Thyroid gland (tissue), 4 donors: ENCODE measurements around the gene FAM76A. TPM values are rescaled to one million over a fixed set of nuclear protein-coding genes. Genes with fewer than 3 reads are reported as not detected.
A peak's percentile ranks its signal among the peaks of the same experiment; 100 is the strongest.
"Not testable (repeated sequence)": the region's sequence is repeated elsewhere in the genome, so short reads cannot be mapped to it uniquely, and the experiment has no call there.

ENCODE experiments used
- DNase-seq, 2 donors: peaks; one replicate each; pipeline ENCODE4 v3.0.0-alpha.2; 2019
- H3K27ac ChIP-seq, 3 donors: fragments of 200-600 bp; sonication (generic); 1 replicate in 2 of 3; 2 replicates in 1 of 3; pipeline ENCODE4 v1.5.1; 2016 to 2019; ENCODE audit warnings: mild to moderate bottlenecking in 1 of 3, moderate library complexity in 1 of 3
- H3K27me3 ChIP-seq: fragments of 200-600 bp; sonication (generic); one replicate; pipeline ENCODE4 v1.5.1; 2019
- H3K36me3 ChIP-seq, 2 donors: fragments of 200-600 bp; sonication (generic); one replicate each; pipeline ENCODE4 v1.5.1; 2016 to 2019
- H3K4me1 ChIP-seq, 2 donors: fragments of 200-600 bp; sonication (generic); one replicate each; pipeline ENCODE4 v1.5.1; 2017 to 2019
- H3K4me3 ChIP-seq, 3 donors: fragments of 200-600 bp; sonication (generic); replicated peaks in 1 of 3; 1 replicate in 2 of 3; 2 replicates in 1 of 3; pipeline ENCODE4 v1.5.1; 2016; ENCODE audit warnings: mild to moderate bottlenecking in 1 of 3
- H3K9me3 ChIP-seq: fragments of 200-600 bp; sonication (generic); one replicate; pipeline ENCODE4 v1.5.1; 2017
- POLR2A ChIP-seq, 2 donors: fragments of 450-650 bp; IDR thresholded peaks; one replicate each; pipeline ENCODE4 v1.6.1; 2017; ENCODE audit warnings: antibody characterized with exemption in 2 of 2, mild to moderate bottlenecking in 2 of 2, moderate library complexity in 1 of 2
- WGBS, 2 donors: methylation state at CpG; one replicate each; pipeline ENCODE4 v1.1.5; 2017; 5-methylcytosine and 5-hydroxymethylcytosine counted together
- intact Hi-C: fragments of 100-400 bp; cut with DNase I; formaldehyde crosslinking; loops from one replicate; pipeline ENCODE4 v1.15.1; 2023
- total RNA-seq, 4 donors: library from RNA; depleted of rRNA; stranded (reverse); fragments of >200 nt; gene quantifications; one replicate each; pipeline ENCODE4 v1.2.3, GENCODE V29; 2016
- TF ChIP-seq, protein P1 (sequence below), 6 experiments: fragments of 200-600 bp in 3 of 6; fragments of 450-650 bp in 3 of 6; sonication (generic) in 3 of 6; IDR thresholded peaks; one replicate each; pipeline ENCODE4 v1.5.1; 2016 to 2019; ENCODE audit warnings: antibody characterized with exemption in 6 of 6, mild to moderate bottlenecking in 2 of 6, inconsistent platforms in 1 of 6, moderate library complexity in 1 of 6

The FAM76A gene
- total RNA-seq, 4 donors from 2014 or later = 23.7 to 32.6 (median 30.7) TPM

DNA sequence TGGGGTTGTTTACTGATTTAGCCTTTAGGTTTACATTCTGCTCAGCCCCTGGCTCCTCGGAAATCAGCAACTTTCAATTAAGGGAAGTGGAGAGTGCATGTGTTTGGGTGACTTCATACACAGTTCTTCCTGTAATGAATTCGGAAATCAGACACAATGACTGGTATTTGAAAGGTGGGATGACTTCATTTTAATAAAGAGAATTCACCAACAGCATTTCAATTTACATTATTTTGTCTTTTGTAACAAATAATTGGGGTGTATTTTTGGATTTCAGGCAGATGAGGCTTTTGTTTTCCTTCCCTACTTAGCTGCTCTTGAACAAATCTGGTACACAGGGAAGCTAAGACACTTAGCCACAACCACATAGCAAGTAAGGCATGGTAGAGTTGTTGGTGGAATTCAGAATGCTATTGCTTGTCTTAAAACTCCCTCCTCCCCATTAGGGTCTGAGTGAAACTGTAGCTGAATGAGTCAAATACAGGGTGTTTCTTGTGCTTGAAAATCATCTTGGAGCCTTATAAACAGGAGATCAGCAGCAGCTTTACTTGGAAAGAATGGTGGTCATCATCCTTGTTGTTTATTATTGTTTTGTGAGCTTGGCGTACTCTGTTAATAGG lies 48.2 kb downstream of the FAM76A start:
- Histone ChIP-seq H3K36me3 (no peaks in the 10 kb centered on the region), H3K27ac (peak overlapping the region; percentile 80 to 98 (median 94)), H3K4me3 (peak overlapping the region; percentile 69 to 100 (median 83)), H3K9me3 (no peaks in the 10 kb centered on the region), H3K4me1 (peaks cover 48 to 54% of the 10 kb centered on the region in 2 donors), H3K27me3 (no peaks in the 10 kb centered on the region)
- WGBS, 2 donors = 27 to 32% methylated on average over 3 of the region's 3 CpGs
- TF ChIP-seq, protein P1, sequence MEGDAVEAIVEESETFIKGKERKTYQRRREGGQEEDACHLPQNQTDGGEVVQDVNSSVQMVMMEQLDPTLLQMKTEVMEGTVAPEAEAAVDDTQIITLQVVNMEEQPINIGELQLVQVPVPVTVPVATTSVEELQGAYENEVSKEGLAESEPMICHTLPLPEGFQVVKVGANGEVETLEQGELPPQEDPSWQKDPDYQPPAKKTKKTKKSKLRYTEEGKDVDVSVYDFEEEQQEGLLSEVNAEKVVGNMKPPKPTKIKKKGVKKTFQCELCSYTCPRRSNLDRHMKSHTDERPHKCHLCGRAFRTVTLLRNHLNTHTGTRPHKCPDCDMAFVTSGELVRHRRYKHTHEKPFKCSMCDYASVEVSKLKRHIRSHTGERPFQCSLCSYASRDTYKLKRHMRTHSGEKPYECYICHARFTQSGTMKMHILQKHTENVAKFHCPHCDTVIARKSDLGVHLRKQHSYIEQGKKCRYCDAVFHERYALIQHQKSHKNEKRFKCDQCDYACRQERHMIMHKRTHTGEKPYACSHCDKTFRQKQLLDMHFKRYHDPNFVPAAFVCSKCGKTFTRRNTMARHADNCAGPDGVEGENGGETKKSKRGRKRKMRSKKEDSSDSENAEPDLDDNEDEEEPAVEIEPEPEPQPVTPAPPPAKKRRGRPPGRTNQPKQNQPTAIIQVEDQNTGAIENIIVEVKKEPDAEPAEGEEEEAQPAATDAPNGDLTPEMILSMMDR (IDR thresholded peaks at IDR 0.05) = no peak
- intact Hi-C loops = no loop called here
- DNase-seq = no peak

DNA sequence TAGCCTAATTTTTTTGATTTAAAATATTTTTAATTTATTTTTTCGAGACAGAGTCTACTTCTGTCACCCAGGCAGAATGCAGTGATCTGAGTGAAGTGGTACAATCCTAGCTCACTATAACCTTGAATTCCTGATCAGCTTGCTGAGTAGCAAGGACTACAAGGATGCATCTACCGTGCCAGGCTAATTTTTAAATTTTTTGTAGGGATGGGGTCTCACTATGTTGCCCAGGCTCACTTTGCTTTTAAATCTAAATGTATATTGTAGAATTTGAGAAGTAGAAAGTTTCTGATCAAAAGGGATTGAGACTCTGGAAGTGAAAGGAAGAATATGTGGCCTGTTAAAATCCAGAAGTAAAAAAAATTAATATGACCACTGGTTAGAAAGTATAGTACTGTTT lies 48.9 kb downstream of the FAM76A start:
- TF ChIP-seq, protein P1 (IDR thresholded peaks at IDR 0.05) = no peak
- TF ChIP-seq POLR2A (IDR thresholded peaks at IDR 0.05) = no peak
- intact Hi-C loops = no loop called here
- 83 to 85% methylated on average over 2 of the region's 2 CpGs for WGBS, 2 donors
- H3K27me3 ChIP-seq = no peaks in the 10 kb centered on the region
- no peaks in the 10 kb centered on the region for H3K9me3 ChIP-seq
- peaks cover 54 to 61% of the 10 kb centered on the region in 2 donors for H3K4me1 ChIP-seq
- no peaks in the 10 kb centered on the region for H3K36me3 ChIP-seq
- no peak for DNase-seq
- peak overlapping the region in 2 of 3 donors; percentile 69 to 100 for H3K4me3 ChIP-seq
- peak overlapping the region; percentile 80 to 98 (median 94) for H3K27ac ChIP-seq

DNA sequence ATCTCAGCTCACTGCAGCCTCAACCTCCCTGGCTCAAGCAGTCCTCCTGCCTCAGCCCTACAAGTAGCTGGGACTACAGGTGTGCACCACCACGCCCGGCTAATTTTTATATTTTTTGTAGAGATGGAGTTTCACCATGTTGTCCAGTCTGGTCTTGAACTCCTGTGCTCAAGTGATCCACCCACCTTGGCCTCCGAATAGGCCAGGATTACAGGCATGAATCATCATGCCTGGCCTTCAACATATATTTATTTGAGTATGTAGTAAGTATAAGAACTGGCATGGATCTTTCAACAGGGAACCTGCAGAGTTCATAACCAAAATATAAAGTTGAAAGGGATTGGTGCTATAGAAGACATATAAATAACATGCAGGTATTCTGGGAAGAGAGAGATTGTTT lies 49.6 kb downstream of the FAM76A start:
- Histone ChIP-seq H3K4me1 (peaks cover 57 to 66% of the 10 kb centered on the region in 2 donors), H3K27ac (peak overlapping the region in 2 of 3 donors; percentile 88 to 94)
- DNase-seq, H3K9me3 ChIP-seq, H3K27me3 ChIP-seq, H3K4me3 ChIP-seq, H3K36me3 ChIP-seq, intact Hi-C loops: not testable (repeated sequence)
- 86 to 88% methylated on average over 3 of the region's 3 CpGs for WGBS, 2 donors

DNA sequence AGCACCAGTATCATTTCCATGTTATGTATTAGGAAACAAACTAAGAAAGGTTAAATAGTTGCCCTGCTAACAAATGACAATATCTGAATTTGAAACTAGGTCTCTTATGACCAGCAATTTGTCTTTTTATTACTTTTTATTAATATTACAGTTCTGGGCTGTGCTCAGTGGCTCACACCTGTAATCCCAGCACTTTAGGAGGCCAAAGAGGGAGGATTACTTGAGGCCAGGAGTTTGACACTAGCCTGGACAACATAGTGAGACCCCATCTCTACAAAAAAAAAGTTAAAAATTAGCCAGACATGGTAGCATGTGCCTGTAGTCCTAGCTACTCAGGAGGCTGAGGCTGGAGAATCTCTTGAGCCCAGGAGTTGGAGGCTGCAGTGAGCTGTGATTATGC lies 50.5 kb downstream of the FAM76A start:
- H3K9me3 ChIP-seq, intact Hi-C loops, H3K36me3 ChIP-seq, DNase-seq, H3K4me3 ChIP-seq, H3K27me3 ChIP-seq: not testable (repeated sequence)
- Histone ChIP-seq H3K27ac (peak overlapping the region; percentile 83 to 94 (median 88)), H3K4me1 (peaks cover 57 to 72% of the 10 kb centered on the region in 2 donors)

DNA sequence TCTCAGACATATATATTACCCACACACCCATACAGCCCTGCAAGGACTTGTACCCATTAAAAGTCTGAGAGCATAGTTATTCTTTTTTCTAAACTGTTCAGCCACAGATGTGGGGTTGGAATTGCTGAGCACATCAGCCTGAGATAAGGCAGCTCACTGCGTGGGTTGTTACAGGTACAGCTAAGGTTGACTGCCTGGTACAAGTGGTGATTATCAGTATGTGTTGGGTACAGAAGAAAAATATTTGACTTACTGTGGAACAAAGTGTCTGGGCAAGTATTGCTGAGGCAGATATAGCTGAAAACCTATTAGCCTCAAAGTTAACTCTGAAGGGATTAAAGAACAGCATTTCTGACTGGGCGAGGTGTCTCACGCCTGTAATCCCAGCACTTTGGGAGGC lies 52.3 kb downstream of the FAM76A start:
- Histone ChIP-seq H3K4me3 (no peak overlapping the region), H3K27me3 (no peaks in the 10 kb centered on the region), H3K4me1 (peaks cover 62 to 69% of the 10 kb centered on the region in 2 donors), H3K9me3 (no peaks in the 10 kb centered on the region), H3K27ac (peak overlapping the region; percentile 85 to 94 (median 88)), H3K36me3 (no peaks in the 10 kb centered on the region)
- peak; percentile 74 to 77 for DNase-seq
- TF ChIP-seq, protein P1 (IDR thresholded peaks at IDR 0.05) = no peak
- TF ChIP-seq POLR2A (IDR thresholded peaks at IDR 0.05) = peak in 1 of 2 donors; percentile 63
- WGBS, 2 donors = 43 to 66% methylated on average over 3 of the region's 3 CpGs
- intact Hi-C loops = no loop called here

DNA sequence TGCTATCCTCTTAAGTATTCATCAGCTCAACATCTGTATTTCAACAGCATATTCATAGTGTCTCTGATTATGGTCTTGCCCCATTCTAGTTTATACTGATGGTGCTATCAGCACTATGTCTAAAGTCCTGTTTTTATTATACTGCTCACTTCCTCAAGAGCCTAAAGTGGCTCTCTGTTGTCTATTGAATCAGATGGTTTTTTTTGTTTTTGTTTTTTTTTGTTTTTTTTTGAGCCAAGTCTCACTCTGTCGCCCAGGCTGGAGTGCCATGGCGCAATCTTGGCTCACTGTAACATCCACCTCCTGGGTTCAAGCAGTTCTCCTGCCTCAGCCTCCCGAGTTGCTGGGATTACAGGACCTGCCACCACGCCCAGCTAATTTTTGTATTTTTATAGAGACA lies 53.4 kb downstream of the FAM76A start:
- H3K4me1 ChIP-seq = peaks cover 70 to 79% of the 10 kb centered on the region in 2 donors
- no peak overlapping the region for H3K4me3 ChIP-seq
- peak in 1 of 2 donors; percentile 8 for TF ChIP-seq POLR2A (IDR thresholded peaks at IDR 0.05)
- TF ChIP-seq, protein P1 (IDR thresholded peaks at IDR 0.05) = no peak
- H3K27me3 ChIP-seq = no peaks in the 10 kb centered on the region
- H3K36me3 ChIP-seq = no peaks in the 10 kb centered on the region
- 53 to 56% methylated on average over 4 of the region's 4 CpGs for WGBS, 2 donors
- intact Hi-C loops = no loop called here
- H3K27ac ChIP-seq = peak overlapping the region; percentile 85 to 94 (median 88)
- H3K9me3 ChIP-seq = no peaks in the 10 kb centered on the region
- peak; percentile 57 for DNase-seq
